OCI-LY7 (cell line): ENCODE results near the gene EXOC4.

ENCODE experiments used
- EZH2phosphoT487 ChIP-seq: fragments of 200-600 bp; sonication (generic); IDR thresholded peaks from 2 replicates; pipeline ENCODE4 v1.6.1; 2018; ENCODE audit warnings: low read depth, borderline replicate concordance, mild to moderate bottlenecking, mixed run types, antibody characterized with exemption, low read length, moderate library complexity, mixed read lengths
- TF ChIP-seq, protein P1 (sequence below): fragments of 200-600 bp; sonication (generic); conservative IDR thresholded peaks from 2 replicates; pipeline ENCODE4 v1.5.1; 2014; ENCODE audit warnings: mild to moderate bottlenecking, antibody characterized with exemption, low read length, moderate library complexity, mixed read lengths

DNA sequence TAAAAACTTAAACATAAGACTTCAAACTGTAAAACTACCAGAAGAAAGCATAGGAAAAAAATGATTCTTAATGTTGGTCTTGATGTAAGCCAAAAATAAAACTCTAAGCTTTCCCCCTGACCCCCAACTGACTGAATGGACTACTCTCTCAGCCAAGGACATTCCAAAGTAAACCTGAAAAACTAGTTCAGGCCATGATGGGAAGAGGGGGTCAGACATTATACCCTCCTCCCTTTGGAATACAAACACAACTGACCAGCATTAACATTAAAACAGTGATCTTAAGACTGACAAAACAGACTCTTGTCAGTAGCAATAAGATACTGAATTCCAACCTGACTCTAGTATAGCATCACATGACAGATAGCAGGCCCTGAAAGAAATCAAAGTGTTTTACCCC lies 860.8 kb downstream of the EXOC4 start:
- TF ChIP-seq, protein P1, sequence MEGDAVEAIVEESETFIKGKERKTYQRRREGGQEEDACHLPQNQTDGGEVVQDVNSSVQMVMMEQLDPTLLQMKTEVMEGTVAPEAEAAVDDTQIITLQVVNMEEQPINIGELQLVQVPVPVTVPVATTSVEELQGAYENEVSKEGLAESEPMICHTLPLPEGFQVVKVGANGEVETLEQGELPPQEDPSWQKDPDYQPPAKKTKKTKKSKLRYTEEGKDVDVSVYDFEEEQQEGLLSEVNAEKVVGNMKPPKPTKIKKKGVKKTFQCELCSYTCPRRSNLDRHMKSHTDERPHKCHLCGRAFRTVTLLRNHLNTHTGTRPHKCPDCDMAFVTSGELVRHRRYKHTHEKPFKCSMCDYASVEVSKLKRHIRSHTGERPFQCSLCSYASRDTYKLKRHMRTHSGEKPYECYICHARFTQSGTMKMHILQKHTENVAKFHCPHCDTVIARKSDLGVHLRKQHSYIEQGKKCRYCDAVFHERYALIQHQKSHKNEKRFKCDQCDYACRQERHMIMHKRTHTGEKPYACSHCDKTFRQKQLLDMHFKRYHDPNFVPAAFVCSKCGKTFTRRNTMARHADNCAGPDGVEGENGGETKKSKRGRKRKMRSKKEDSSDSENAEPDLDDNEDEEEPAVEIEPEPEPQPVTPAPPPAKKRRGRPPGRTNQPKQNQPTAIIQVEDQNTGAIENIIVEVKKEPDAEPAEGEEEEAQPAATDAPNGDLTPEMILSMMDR, result no peak
- no peak for TF ChIP-seq EZH2phosphoT487
